HepG2 (cell line): ENCODE data around the gene CARS1. TPM values are rescaled to one million over a fixed set of nuclear protein-coding genes. Genes with fewer than 3 reads are reported as not detected.

Experiments
- ATAC-seq: fragments of 200-7000 bp; cut with Tn5 transposase; 3 replicates; pipeline ENCODE4 v1.9.1; 2020; ENCODE audit warnings: mild to moderate bottlenecking, moderate library complexity
- BruUV-seq: library from RNA; stranded (reverse); fragments of 400-500 nt; replicated peaks from 2 replicates; lab custom pipeline; 2021; lab: Mats Ljungman, UMichigan
- CTCF ChIA-PET: fragments of 300-600 bp; formaldehyde crosslinking; extraction: SDS; loops from one replicate; lab custom pipeline; 2021; ENCODE audit warnings: low total read pairs, inconsistent platforms, low intra/inter-chr PET ratio; lab: Yijun Ruan, JAX
- POLR2A ChIA-PET: fragments of 350-600 bp; sonication (Branson Sonifier 250); formaldehyde crosslinking; loops from one replicate; lab custom pipeline; 2020; ENCODE audit warnings: antibody characterized with exemption, inconsistent platforms; lab: Yijun Ruan, JAX
- DNase-seq: peaks from one replicate; pipeline ENCODE4 v3.0.0-alpha.2; 2015; ENCODE audit warnings: low spot score
- FAIRE-seq: peaks from 3 replicates; lab custom pipeline; 2011; peaks lifted over from hg19 to GRCh38; lab: Jason Lieb, UNC
- H2AFZ ChIP-seq: one replicate; pipeline ENCODE4 v1.6.1; 2011; ENCODE audit warnings: low read length, inconsistent platforms
- H3K27ac ChIP-seq: fragments of 300-600 bp; 3 replicates; pipeline ENCODE4 v1.8.0; 2011; ENCODE audit warnings: mixed run types, mild to moderate bottlenecking, mixed read lengths, low read length, inconsistent platforms; ENCODE audit not compliant: insufficient read depth; ENCODE audit errors: extremely low read length
- H3K27me3 ChIP-seq, 2 experiments: fragments of 200-600 bp in 1 of 2; 2 replicates in 1 of 2; 3 replicates in 1 of 2; pipeline versions ENCODE4 v1.6.0 to v1.8.0; 2011; ENCODE audit warnings: low read length in 2 of 2, mild to moderate bottlenecking in 2 of 2, moderate library complexity in 2 of 2, inconsistent platforms in 1 of 2; ENCODE audit not compliant: insufficient read depth in 2 of 2, control insufficient read depth in 1 of 2
- H3K36me3 ChIP-seq, 2 experiments: fragments of 200-600 bp in 1 of 2; replicated peaks in 1 of 2; 2 replicates in 1 of 2; 3 replicates in 1 of 2; pipeline versions ENCODE4 v1.5.1 to v1.8.0; 2011; ENCODE audit warnings: low read length in 2 of 2, inconsistent platforms in 1 of 2; ENCODE audit not compliant: insufficient read depth in 2 of 2, control insufficient read depth in 1 of 2
- H3K4me1 ChIP-seq: 2 replicates; pipeline ENCODE4 v1.5.1; 2012; ENCODE audit warnings: low read length, inconsistent platforms; ENCODE audit not compliant: insufficient read depth
- H3K4me2 ChIP-seq: 2 replicates; pipeline ENCODE4 v1.6.0; 2011; ENCODE audit warnings: low read depth, low read length, inconsistent platforms
- H3K4me3 ChIP-seq, 3 experiments: fragments of 200-600 bp in 1 of 3; sonication (generic), shearing (Covaris generic) in 1 of 3; replicated peaks in 1 of 3; 2 replicates each; pipeline ENCODE4 v1.5.1; 2011 to 2016; ENCODE audit warnings: low read length in 3 of 3, inconsistent platforms in 2 of 3, low read depth in 2 of 3, mild to moderate bottlenecking in 2 of 3, control low read depth in 1 of 3, mixed read lengths in 1 of 3; ENCODE audit not compliant: insufficient read depth in 1 of 3
- H3K79me2 ChIP-seq: one replicate; pipeline ENCODE4 v1.6.1; 2011; ENCODE audit warnings: low read length, inconsistent platforms; ENCODE audit not compliant: insufficient read depth
- H3K9ac ChIP-seq: 2 replicates; pipeline ENCODE4 v1.6.0; 2011; ENCODE audit warnings: mild to moderate bottlenecking, low read depth, low read length, inconsistent platforms; ENCODE audit not compliant: insufficient read depth
- H3K9me3 ChIP-seq: 2 replicates; pipeline ENCODE4 v1.5.1; 2012; ENCODE audit warnings: mild to moderate bottlenecking, low read length
- H4K20me1 ChIP-seq: 2 replicates; pipeline ENCODE4 v1.6.0; 2011; ENCODE audit warnings: inconsistent platforms, mild to moderate bottlenecking, low read length, moderate library complexity; ENCODE audit not compliant: insufficient read depth
- ATF6 ChIP-seq: sonication (generic); formaldehyde crosslinking; conservative IDR thresholded peaks from 2 replicates; pipeline ENCODE4 v1.4.0; 2020; ENCODE audit warnings: missing genetic modification reagents
- CCDC6 ChIP-seq: sonication (generic); formaldehyde crosslinking; IDR thresholded peaks from 2 replicates; pipeline ENCODE4 v1.8.1; 2022; ENCODE audit warnings: mild to moderate bottlenecking, missing genetic modification reagents, moderate library complexity
- KAT8 ChIP-seq: IDR thresholded peaks from 2 replicates; pipeline ENCODE4 v1.6.1; 2016; ENCODE audit warnings: missing genetic modification reagents, missing compliant biosample characterization
- LRRFIP1 ChIP-seq: sonication (generic); formaldehyde crosslinking; conservative IDR thresholded peaks from 2 replicates; pipeline ENCODE4 v1.4.0; 2020; ENCODE audit warnings: missing genetic modification reagents
- PCBP1 ChIP-seq: fragments of 200-400 bp; formaldehyde crosslinking; IDR thresholded peaks from 2 replicates; pipeline ENCODE4 v1.6.1; 2017; ENCODE audit warnings: mild to moderate bottlenecking, low read depth, low read length, borderline replicate concordance
- RFXANK ChIP-seq: IDR thresholded peaks from 2 replicates; pipeline ENCODE4 v1.6.1; 2016
- SRSF9 ChIP-seq: fragments of 200-400 bp; formaldehyde crosslinking; IDR thresholded peaks from 2 replicates; pipeline ENCODE4 v1.6.1; 2018; ENCODE audit warnings: borderline replicate concordance, mild to moderate bottlenecking, low read depth, low read length; ENCODE audit not compliant: insufficient read depth, poor library complexity, severe bottlenecking
- THAP8 ChIP-seq: sonication (generic); formaldehyde crosslinking; IDR thresholded peaks from 2 replicates; pipeline ENCODE4 v1.5.1; 2020; ENCODE audit warnings: missing genetic modification reagents, mild to moderate bottlenecking, borderline replicate concordance
- ZFP36 ChIP-seq: fragments of 150-350 bp; IDR thresholded peaks from 2 replicates; pipeline ENCODE4 v1.6.1; 2018; ENCODE audit warnings: borderline replicate concordance, low read length, low read depth; ENCODE audit not compliant: partially characterized antibody
- ZFP37 ChIP-seq: sonication (generic); formaldehyde crosslinking; IDR thresholded peaks from 2 replicates; pipeline ENCODE4 v1.4.0; 2020; ENCODE audit warnings: missing genetic modification reagents, borderline replicate concordance
- ZNF225 ChIP-seq: sonication (generic); formaldehyde crosslinking; IDR thresholded peaks from 2 replicates; pipeline ENCODE4 v1.4.0; 2020; ENCODE audit warnings: mild to moderate bottlenecking, missing genetic modification reagents
- ZNF274 ChIP-seq: sonication (generic); formaldehyde crosslinking; IDR thresholded peaks from 2 replicates; pipeline ENCODE4 v1.5.1; 2020; ENCODE audit warnings: mild to moderate bottlenecking, missing genetic modification reagents
- ZNF572 ChIP-seq: sonication (generic); formaldehyde crosslinking; IDR thresholded peaks from 2 replicates; pipeline ENCODE4 v1.5.1; 2020; ENCODE audit warnings: mild to moderate bottlenecking, missing genetic modification reagents
- ZNF616 ChIP-seq: sonication (generic); formaldehyde crosslinking; IDR thresholded peaks from 2 replicates; pipeline ENCODE4 v1.5.0; 2020; ENCODE audit warnings: low read depth, mild to moderate bottlenecking, missing genetic modification reagents
- WGBS: methylation state at CpG from one replicate; pipeline ENCODE4 v1.1.6; 2017; ENCODE audit warnings: low lambda C conversion rate; 5-methylcytosine and 5-hydroxymethylcytosine counted together
- in situ Hi-C: cut with HindIII; loops from 2 replicates; pipeline ENCODE4 v1.10.0; 2017; ENCODE audit warnings: low pct_unique_long_range_greater_than_20kb; ENCODE audit not compliant: extremely low pct_ligation_motif_present
- intact Hi-C: fragments of 100-400 bp; cut with micrococcal nuclease; formaldehyde crosslinking; loops from one replicate; pipeline ENCODE4 v1.10.0; 2022; ENCODE audit not compliant: unreplicated experiment
- polyA plus RNA-seq, 8 experiments: library from polyadenylated mRNA; depleted of rRNA in 3 of 8; stranded (reverse) in 7 of 8; unstranded in 1 of 8; fragments of >200 nt; fragmentation: Illumina TruSeq in 4 of 8; extraction: Trizol in 4 of 8; gene quantifications; 2 replicates each; pipeline versions ENCODE4 v1.2.1 to v1.2.3, GENCODE V29; 2011 to 2016; ENCODE audit warnings: low read depth in 4 of 8, missing spikeins in 1 of 8, mixed read lengths in 1 of 8; ENCODE audit not compliant: insufficient read depth in 1 of 8
- total RNA-seq, 5 experiments: library from RNA; depleted of rRNA; stranded (reverse); fragments of >200 nt; fragmentation: Illumina TruSeq; extraction: Trizol; gene quantifications; 2 replicates each; pipeline ENCODE4 v1.2.3, GENCODE V29; 2016; ENCODE audit warnings: low read depth in 1 of 5
- TF ChIP-seq, protein P1 (sequence below): sonication (generic); formaldehyde crosslinking; IDR thresholded peaks from 2 replicates; pipeline ENCODE4 v1.9.0; 2022; ENCODE audit warnings: missing genetic modification reagents, mild to moderate bottlenecking, borderline replicate concordance

Gene CARS1
- total and polyA plus RNA-seq, 2 of the 13 experiments (the other 11 are each of a cell fraction or from before 2014, with no cell fraction given), result 33.8 to 47.0 TPM

- 93% methylated on average over 2 of the region's 4 CpGs for WGBS
- ATAC-seq, result no peak
- ChIA-PET POLR2A (no interaction called here), CTCF (no interaction called here)
- no peak overlapping the region for H3K27ac ChIP-seq
- in situ Hi-C loops, result no loop called here
- no peak overlapping the region for H3K4me2 ChIP-seq
- BruUV-seq, result no TSS peak
- H3K4me1 ChIP-seq, result no peaks in the 10 kb centered on the region
- H3K9ac ChIP-seq, result no peak overlapping the region
- H3K79me2 ChIP-seq, result no peaks in the 10 kb centered on the region
- H3K36me3 ChIP-seq, result peaks cover 10 to 22% of the 10 kb centered on the region in 2 experiments; a peak in 3 of 5 replicates
- DNase-seq, result no peak
- H3K4me3 ChIP-seq, result no peak overlapping the region
- no peak overlapping the region for H2AFZ ChIP-seq
- no peak for FAIRE-seq
- no peaks in the 10 kb centered on the region for H3K9me3 ChIP-seq
- H4K20me1 ChIP-seq, result no peaks in the 10 kb centered on the region
- intact Hi-C loops, result no loop called here
- H3K27me3 ChIP-seq, result no peaks in the 10 kb centered on the region
- TF ChIP-seq RFXANK (no peak), ZNF616 (CRISPR knock-in tag) (no peak), ZNF225 (CRISPR knock-in tag) (no peak), LRRFIP1 (CRISPR knock-in tag) (no peak), CCDC6 (no peak), KAT8 (no peak), ZFP37 (CRISPR knock-in tag) (no peak), THAP8 (CRISPR knock-in tag) (no peak), ATF6 (CRISPR knock-in tag) (no peak), ZNF572 (CRISPR knock-in tag) (no peak), ZFP36 (no peak), SRSF9 (no peak), PCBP1 (no peak), ZNF274 (CRISPR knock-in tag) (no peak)
- TF ChIP-seq, protein P1, sequence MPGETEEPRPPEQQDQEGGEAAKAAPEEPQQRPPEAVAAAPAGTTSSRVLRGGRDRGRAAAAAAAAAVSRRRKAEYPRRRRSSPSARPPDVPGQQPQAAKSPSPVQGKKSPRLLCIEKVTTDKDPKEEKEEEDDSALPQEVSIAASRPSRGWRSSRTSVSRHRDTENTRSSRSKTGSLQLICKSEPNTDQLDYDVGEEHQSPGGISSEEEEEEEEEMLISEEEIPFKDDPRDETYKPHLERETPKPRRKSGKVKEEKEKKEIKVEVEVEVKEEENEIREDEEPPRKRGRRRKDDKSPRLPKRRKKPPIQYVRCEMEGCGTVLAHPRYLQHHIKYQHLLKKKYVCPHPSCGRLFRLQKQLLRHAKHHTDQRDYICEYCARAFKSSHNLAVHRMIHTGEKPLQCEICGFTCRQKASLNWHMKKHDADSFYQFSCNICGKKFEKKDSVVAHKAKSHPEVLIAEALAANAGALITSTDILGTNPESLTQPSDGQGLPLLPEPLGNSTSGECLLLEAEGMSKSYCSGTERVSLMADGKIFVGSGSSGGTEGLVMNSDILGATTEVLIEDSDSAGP (CRISPR knock-in tag), result no peak
Measured at GRCh38 chr11:2997406-2997805, 59.8 kb downstream of the CARS1 start.
